HCT116 (cell line): ENCODE measurements around the gene LY6G6C.

Source experiments
- EZH2phosphoT487 ChIP-seq: fragments of 200-600 bp; IDR thresholded peaks from 2 replicates; pipeline ENCODE4 v1.6.1; 2018; ENCODE audit warnings: antibody characterized with exemption, borderline replicate concordance
- POLR2A ChIP-seq: IDR thresholded peaks from 2 replicates; pipeline ENCODE4 v1.7.0; 2011; ENCODE audit warnings: borderline replicate concordance; ENCODE audit not compliant: insufficient read depth, insufficient read length; ENCODE audit errors: extremely low read depth
- POLR2AphosphoS5 ChIP-seq: IDR thresholded peaks from 2 replicates; pipeline ENCODE4 v1.6.1; 2011; ENCODE audit warnings: mild to moderate bottlenecking, low read depth, low read length, moderate library complexity
- TF ChIP-seq, protein P1 (sequence below), 3 experiments: fragments of 200-600 bp in 1 of 3; sonication (generic) in 1 of 3; IDR thresholded peaks in 2 of 3; conservative IDR thresholded peaks in 1 of 3; 2 replicates each; pipeline ENCODE4 v1.5.1; 2012 to 2017; ENCODE audit warnings: low read depth in 2 of 3, low read length in 2 of 3, antibody characterized with exemption in 1 of 3, borderline replicate concordance in 1 of 3, control low read depth in 1 of 3, mild to moderate bottlenecking in 1 of 3, mixed read lengths in 1 of 3, mixed run types in 1 of 3, moderate library complexity in 1 of 3; ENCODE audit not compliant: insufficient read depth in 1 of 3

DNA sequence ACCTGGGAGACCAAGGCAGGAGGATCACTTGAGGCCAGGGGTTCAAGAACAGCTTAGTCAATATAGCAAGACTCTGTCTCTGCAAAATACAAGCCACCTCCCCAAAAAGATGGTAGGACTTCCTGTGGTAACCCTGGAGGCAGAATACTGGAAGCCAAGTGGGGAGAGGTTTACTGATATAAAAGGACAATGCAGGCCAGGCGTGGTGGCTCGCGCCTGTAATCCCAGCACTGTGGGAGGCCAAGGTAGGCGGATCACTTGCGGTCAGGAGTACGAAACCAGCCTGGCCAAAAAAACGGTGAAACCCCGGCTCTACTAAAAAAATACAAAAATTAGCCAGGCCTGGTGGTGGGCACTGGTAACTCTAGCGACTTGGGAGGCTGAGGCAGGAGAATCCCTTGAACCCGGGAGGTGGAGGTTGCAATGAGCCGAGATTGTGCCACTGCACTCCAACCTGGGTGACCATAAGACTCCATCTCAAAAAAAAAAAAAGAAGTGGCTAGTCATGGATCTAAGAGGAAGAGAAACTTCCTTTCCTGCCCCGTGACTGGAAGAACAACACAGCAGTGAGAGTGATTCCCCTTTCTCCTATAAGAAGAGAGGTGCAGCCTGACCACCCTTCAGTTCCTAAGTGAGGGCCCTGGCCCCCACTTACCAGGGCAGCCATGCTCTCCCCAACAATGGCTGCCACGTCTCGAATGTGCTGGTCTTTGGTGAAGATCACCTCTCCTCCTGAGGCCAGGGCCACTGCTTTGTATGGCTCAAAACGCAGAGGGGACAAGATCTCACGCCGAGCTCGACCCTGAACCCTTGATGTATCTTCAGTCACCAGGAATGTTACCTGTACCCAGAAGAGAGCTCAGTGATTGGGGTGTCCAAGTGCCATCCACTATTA is 47.1 kb upstream of the LY6G6C start:
- TF ChIP-seq, protein P1, sequence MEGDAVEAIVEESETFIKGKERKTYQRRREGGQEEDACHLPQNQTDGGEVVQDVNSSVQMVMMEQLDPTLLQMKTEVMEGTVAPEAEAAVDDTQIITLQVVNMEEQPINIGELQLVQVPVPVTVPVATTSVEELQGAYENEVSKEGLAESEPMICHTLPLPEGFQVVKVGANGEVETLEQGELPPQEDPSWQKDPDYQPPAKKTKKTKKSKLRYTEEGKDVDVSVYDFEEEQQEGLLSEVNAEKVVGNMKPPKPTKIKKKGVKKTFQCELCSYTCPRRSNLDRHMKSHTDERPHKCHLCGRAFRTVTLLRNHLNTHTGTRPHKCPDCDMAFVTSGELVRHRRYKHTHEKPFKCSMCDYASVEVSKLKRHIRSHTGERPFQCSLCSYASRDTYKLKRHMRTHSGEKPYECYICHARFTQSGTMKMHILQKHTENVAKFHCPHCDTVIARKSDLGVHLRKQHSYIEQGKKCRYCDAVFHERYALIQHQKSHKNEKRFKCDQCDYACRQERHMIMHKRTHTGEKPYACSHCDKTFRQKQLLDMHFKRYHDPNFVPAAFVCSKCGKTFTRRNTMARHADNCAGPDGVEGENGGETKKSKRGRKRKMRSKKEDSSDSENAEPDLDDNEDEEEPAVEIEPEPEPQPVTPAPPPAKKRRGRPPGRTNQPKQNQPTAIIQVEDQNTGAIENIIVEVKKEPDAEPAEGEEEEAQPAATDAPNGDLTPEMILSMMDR (IDR thresholded peaks at IDR 0.05 in 2 of 3, conservative IDR thresholded peaks at IDR 0.05 in 1 of 3; ENCODE audit: borderline replicate concordance in 1 of 3, insufficient read depth in 1 of 3, low read depth in 2 of 3, low read length in 2 of 3): no peak
- TF ChIP-seq POLR2A: no peak
- TF ChIP-seq POLR2AphosphoS5: no peak
- TF ChIP-seq EZH2phosphoT487: no peak
